Neuronal stem cell (in vitro differentiated cells): Measurements from ENCODE around the gene MSH3.

Experiments
- DNase-seq: peaks from one replicate; pipeline ENCODE4 v3.0.0-alpha.2; 2013; ENCODE audit warnings: low spot score
- H2AFZ ChIP-seq: one replicate; pipeline ENCODE4 v1.6.1; 2013; ENCODE audit warnings: mild to moderate bottlenecking, low read length, inconsistent platforms
- H2AK5ac ChIP-seq: 2 replicates; pipeline ENCODE4 v1.6.1; 2013; ENCODE audit warnings: low read depth, mild to moderate bottlenecking, inconsistent platforms, low read length, moderate library complexity, mixed read lengths
- H2BK120ac ChIP-seq: 2 replicates; pipeline ENCODE4 v1.6.1; 2013; ENCODE audit warnings: low read depth, mild to moderate bottlenecking, inconsistent platforms, low read length, moderate library complexity, mixed read lengths
- H2BK12ac ChIP-seq: one replicate; pipeline ENCODE4 v1.6.1; 2013; ENCODE audit warnings: low read length, inconsistent platforms
- H2BK15ac ChIP-seq: 2 replicates; pipeline ENCODE4 v1.6.1; 2013; ENCODE audit warnings: mild to moderate bottlenecking, low read length, inconsistent platforms, mixed read lengths
- H2BK5ac ChIP-seq: one replicate; pipeline ENCODE4 v1.6.1; 2013; ENCODE audit warnings: inconsistent platforms, mild to moderate bottlenecking, low read length, moderate library complexity
- H3K14ac ChIP-seq: one replicate; pipeline ENCODE4 v1.6.1; 2013; ENCODE audit warnings: low read length, inconsistent platforms
- H3K18ac ChIP-seq: 2 replicates; pipeline ENCODE4 v1.6.1; 2013; ENCODE audit warnings: low read length, inconsistent platforms
- H3K23ac ChIP-seq: 2 replicates; pipeline ENCODE4 v1.6.1; 2013; ENCODE audit warnings: low read depth, mild to moderate bottlenecking, mixed read lengths, low read length, inconsistent platforms; ENCODE audit not compliant: poor library complexity
- H3K27ac ChIP-seq: replicated peaks from 3 replicates; pipeline ENCODE4 v1.5.1; 2013; ENCODE audit warnings: low read length, inconsistent platforms
- H3K27me3 ChIP-seq, 3 experiments: 2 replicates each; pipeline ENCODE4 v1.6.1; 2013; ENCODE audit warnings: low read length in 3 of 3, mild to moderate bottlenecking in 2 of 3, inconsistent platforms in 1 of 3, low read depth in 1 of 3, mixed read lengths in 1 of 3, moderate library complexity in 1 of 3; ENCODE audit not compliant: control insufficient read depth in 3 of 3, insufficient read depth in 3 of 3
- H3K36me3 ChIP-seq, 2 donors: replicated peaks in 1 of 2; 2 replicates each; pipeline ENCODE4 v1.6.1; 2013; ENCODE audit warnings: low read length in 2 of 2; ENCODE audit not compliant: control insufficient read depth in 2 of 2, insufficient read depth in 2 of 2
- H3K4ac ChIP-seq: 2 replicates; pipeline ENCODE4 v1.6.1; 2013; ENCODE audit warnings: inconsistent platforms, mild to moderate bottlenecking, low read length, moderate library complexity
- H3K4me1 ChIP-seq, 2 donors: 1 replicate in 1 of 2; 2 replicates in 1 of 2; pipeline ENCODE4 v1.6.1; 2013; ENCODE audit warnings: low read length in 2 of 2, low read depth in 1 of 2; ENCODE audit not compliant: control insufficient read depth in 2 of 2, insufficient read depth in 1 of 2
- H3K4me2 ChIP-seq: one replicate; pipeline ENCODE4 v1.6.1; 2013; ENCODE audit warnings: mild to moderate bottlenecking, low read length, inconsistent platforms; ENCODE audit not compliant: insufficient read depth, poor library complexity, severe bottlenecking
- H3K4me3 ChIP-seq, 2 donors: 2 replicates each; pipeline ENCODE4 v1.5.1; 2013; ENCODE audit warnings: low read length in 2 of 2, mild to moderate bottlenecking in 2 of 2, inconsistent platforms in 1 of 2, moderate library complexity in 1 of 2
- H3K79me1 ChIP-seq: one replicate; pipeline ENCODE4 v1.6.1; 2013; ENCODE audit warnings: low read depth, mild to moderate bottlenecking, inconsistent platforms, low read length, moderate library complexity
- H3K9ac ChIP-seq: one replicate; pipeline ENCODE4 v1.6.1; 2013; ENCODE audit warnings: mild to moderate bottlenecking, low read depth, low read length, inconsistent platforms; ENCODE audit not compliant: poor library complexity
- H3K9me3 ChIP-seq, 2 donors: replicated peaks in 1 of 2; 2 replicates each; pipeline versions ENCODE3 to v1.6.1; 2013; ENCODE audit warnings: low read length in 2 of 2, mild to moderate bottlenecking in 2 of 2, inconsistent platforms in 1 of 2, low read depth in 1 of 2, mixed read lengths in 1 of 2, moderate library complexity in 1 of 2; ENCODE audit not compliant: control insufficient read depth in 2 of 2, insufficient read depth in 1 of 2
- H4K8ac ChIP-seq: one replicate; pipeline ENCODE4 v1.6.1; 2013; ENCODE audit warnings: low read depth, mild to moderate bottlenecking, inconsistent platforms, low read length, moderate library complexity
- H4K91ac ChIP-seq: one replicate; pipeline ENCODE4 v1.6.1; 2013; ENCODE audit warnings: low read length, low read depth, mild to moderate bottlenecking, inconsistent platforms; ENCODE audit not compliant: poor library complexity
- whole genome bisulfite sequencing, 2 donors: extraction: QIAGEN DNeasy Blood & Tissue Kit; methylation state at CpG; one replicate each; pipeline ENCODE4 v1.1.7; 2013; ENCODE audit warnings: missing lambda C conversion rate in 2 of 2, mixed read lengths in 1 of 2; ENCODE audit not compliant: insufficient read length in 2 of 2, insufficient replicate concordance in 1 of 2; ENCODE audit errors: extremely low coverage in 2 of 2; 5-methylcytosine and 5-hydroxymethylcytosine counted together

Gene MSH3

DNA sequence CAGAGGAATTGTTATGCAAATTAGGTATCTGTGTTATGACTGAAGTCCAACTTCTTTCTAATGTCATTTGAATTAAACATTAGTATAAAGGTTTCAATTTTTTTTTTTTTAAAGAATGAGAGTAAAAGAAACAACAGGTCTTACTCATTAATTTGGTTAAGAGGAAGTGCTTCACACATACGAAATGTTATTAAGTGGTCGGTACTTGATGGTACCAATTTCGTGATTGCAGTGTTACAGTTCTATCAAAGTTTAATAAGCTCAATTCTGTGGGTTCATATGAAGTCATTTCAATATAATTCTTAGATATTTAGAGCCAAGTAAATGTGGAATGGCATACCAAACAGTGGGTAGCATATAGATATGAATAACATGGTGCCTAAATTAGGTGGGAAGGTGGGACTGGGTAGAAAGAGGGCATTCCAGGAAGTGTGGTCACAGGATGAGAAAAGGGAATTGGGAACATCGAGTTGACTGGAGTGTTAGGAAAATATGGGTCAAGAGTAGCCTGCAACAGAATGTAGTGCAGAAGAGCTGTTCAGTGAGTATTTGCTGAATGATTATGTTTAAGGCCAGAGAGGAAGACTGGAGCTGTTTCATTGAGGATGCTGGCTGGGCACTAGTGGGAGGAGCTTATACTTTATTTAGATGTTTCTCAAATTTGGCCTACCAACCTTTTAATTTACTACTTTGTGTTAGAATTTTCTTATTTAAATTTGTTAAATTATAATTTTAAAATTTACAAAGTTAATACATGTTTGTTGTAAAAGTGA is 34.4 kb downstream of the MSH3 start:
- Histone ChIP-seq H3K79me1 (no peaks in the 10 kb centered on the region), H3K18ac (no peak overlapping the region), H2AK5ac (no peak overlapping the region), H3K4me1 (no peaks in the 10 kb centered on the region), H3K27ac (no peak overlapping the region), H3K4me2 (no peak overlapping the region), H2BK5ac (no peak overlapping the region), H4K8ac (no peak overlapping the region), H2BK12ac (no peak overlapping the region), H2AFZ (no peak overlapping the region), H3K36me3 (peaks cover 2 to 11% of the 10 kb centered on the region in 2 donors), H4K91ac (no peak overlapping the region), H3K9me3 (peaks cover 0 to 3% of the 10 kb centered on the region in 2 donors), H3K9ac (no peak overlapping the region), H3K4ac (no peak overlapping the region), H3K4me3 (no peak overlapping the region), H2BK120ac (no peak overlapping the region), H3K23ac (no peak overlapping the region), H2BK15ac (no peak overlapping the region), H3K14ac (no peak overlapping the region), H3K27me3 (no peaks in the 10 kb centered on the region)
- DNase-seq = no peak
- WGBS, 2 donors = no CpG with 5 or more reads among the region's 4 CpGs

DNA sequence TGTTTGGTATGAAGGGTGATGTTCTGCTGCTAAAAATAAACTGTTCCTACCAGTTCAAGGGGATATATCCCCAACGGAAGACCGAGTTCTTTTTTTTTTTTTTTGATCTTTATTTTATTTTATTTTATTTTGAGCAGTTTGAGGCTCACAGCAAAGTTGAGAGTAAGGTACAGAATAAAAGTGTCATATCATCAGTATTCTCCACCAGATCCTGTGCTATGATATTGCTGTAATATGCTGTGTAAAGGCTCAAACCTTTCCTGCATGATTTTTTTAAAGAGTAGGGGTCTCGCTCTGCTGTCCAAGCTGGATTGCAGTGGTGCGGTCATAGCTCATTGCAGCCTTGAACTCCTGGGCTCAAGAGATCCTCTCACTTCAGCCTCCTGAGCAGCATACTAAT is 35.2 kb downstream of the MSH3 start:
- Histone ChIP-seq H3K79me1 (no peaks in the 10 kb centered on the region), H3K4ac (no peak overlapping the region), H3K4me1 (no peaks in the 10 kb centered on the region), H3K9me3 (no peaks in the 10 kb centered on the region), H2BK15ac (no peak overlapping the region), H2BK5ac (no peak overlapping the region), H3K4me2 (no peak overlapping the region), H3K27ac (no peak overlapping the region), H4K8ac (no peak overlapping the region), H2BK120ac (no peak overlapping the region), H3K36me3 (peaks cover 3 to 12% of the 10 kb centered on the region in 2 donors), H3K18ac (no peak overlapping the region), H2AK5ac (no peak overlapping the region), H3K23ac (no peak overlapping the region), H3K14ac (no peak overlapping the region), H3K9ac (no peak overlapping the region), H4K91ac (no peak overlapping the region), H2BK12ac (no peak overlapping the region), H3K4me3 (no peak overlapping the region), H3K27me3 (no peaks in the 10 kb centered on the region), H2AFZ (no peak overlapping the region)
- no CpG with 5 or more reads among the region's 4 CpGs for WGBS, 2 donors
- DNase-seq = no peak

DNA sequence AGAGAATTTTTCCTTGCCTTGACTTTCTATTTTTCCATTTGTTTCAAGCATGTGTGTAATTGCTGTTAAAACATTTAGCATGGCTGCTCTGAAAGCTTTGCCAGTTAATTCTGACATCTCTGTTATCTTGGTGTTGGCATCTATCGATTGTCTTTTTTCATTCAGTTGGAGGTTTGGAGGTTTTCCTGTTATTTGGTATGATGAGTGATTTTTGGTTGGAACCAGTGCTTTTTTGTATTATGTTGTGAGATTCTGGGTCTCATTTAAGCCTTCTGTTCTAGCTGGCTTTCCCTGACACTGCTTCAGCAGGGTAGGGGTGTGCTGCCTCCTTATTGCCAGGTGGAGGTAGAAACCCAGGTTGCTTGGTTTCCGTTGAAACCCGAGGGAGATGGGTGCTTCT is 41.2 kb downstream of the MSH3 start:
- Histone ChIP-seq H3K36me3 (peaks cover 3 to 18% of the 10 kb centered on the region in 2 donors), H3K9me3 (no peaks in the 10 kb centered on the region), H2BK120ac (no peak overlapping the region), H3K4ac (no peak overlapping the region), H3K18ac (no peak overlapping the region), H2BK15ac (no peak overlapping the region), H2AK5ac (no peak overlapping the region), H3K4me1 (no peaks in the 10 kb centered on the region), H4K91ac (no peak overlapping the region), H3K27me3 (no peaks in the 10 kb centered on the region), H3K9ac (no peak overlapping the region), H2AFZ (no peak overlapping the region), H3K14ac (no peak overlapping the region), H3K4me3 (no peak overlapping the region), H4K8ac (no peak overlapping the region), H3K79me1 (no peaks in the 10 kb centered on the region), H3K4me2 (no peak overlapping the region), H3K27ac (no peak overlapping the region), H2BK5ac (no peak overlapping the region), H2BK12ac (no peak overlapping the region), H3K23ac (no peak overlapping the region)
- no peak for DNase-seq
- no CpG with 5 or more reads among the region's 3 CpGs for WGBS, 2 donors

DNA sequence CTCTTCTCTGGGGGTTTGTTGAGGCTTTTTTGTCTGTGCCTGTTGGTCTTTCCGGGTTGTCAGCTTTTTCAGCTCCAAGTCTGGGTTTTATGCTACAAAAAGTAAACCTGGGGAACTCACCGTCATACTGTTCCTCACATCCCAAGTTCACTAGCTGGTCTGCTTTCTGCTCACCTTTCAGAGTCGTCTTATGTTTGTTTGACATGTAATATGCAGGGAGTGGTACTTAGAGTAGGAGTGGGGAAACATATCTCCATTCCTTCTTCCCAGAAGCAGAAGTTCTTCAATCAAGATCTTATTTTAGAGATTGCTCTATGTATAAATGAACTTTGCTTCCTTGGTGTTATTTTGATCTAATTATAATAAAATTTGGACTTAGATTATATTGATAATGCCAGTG is 42.0 kb downstream of the MSH3 start:
- no peak overlapping the region for H2BK12ac ChIP-seq
- no peak for DNase-seq
- H3K4ac ChIP-seq = no peak overlapping the region
- H2BK5ac ChIP-seq = no peak overlapping the region
- H3K4me3 ChIP-seq = no peak overlapping the region
- H2BK15ac ChIP-seq = no peak overlapping the region
- no peak overlapping the region for H2BK120ac ChIP-seq
- no peak overlapping the region for H4K8ac ChIP-seq
- H3K36me3 ChIP-seq = peaks cover 3 to 26% of the 10 kb centered on the region in 2 donors
- H3K23ac ChIP-seq = no peak overlapping the region
- H3K27ac ChIP-seq = no peak overlapping the region
- no CpG with 5 or more reads among the region's 3 CpGs for WGBS, 2 donors
- H3K27me3 ChIP-seq = no peaks in the 10 kb centered on the region
- no peak overlapping the region for H3K9ac ChIP-seq
- no peak overlapping the region for H3K18ac ChIP-seq
- H3K79me1 ChIP-seq = no peaks in the 10 kb centered on the region
- no peak overlapping the region for H2AK5ac ChIP-seq
- no peak overlapping the region for H3K4me2 ChIP-seq
- H3K9me3 ChIP-seq = no peaks in the 10 kb centered on the region
- H3K14ac ChIP-seq = no peak overlapping the region
- H3K4me1 ChIP-seq = peaks cover 0 to 2% of the 10 kb centered on the region in 2 donors
- H2AFZ ChIP-seq = no peak overlapping the region
- H4K91ac ChIP-seq = no peak overlapping the region
